ENCODE results near the gene RPS14. TPM values are rescaled to one million over a fixed set of nuclear protein-coding genes. Genes with fewer than 3 reads are reported as not detected.

RPS14 gene
- total and polyA plus RNA-seq, 2 of the 8 experiments (the other 6 are each of a cell fraction or from before 2014, with no cell fraction given): 2,548 to 6,423 TPM

GRCh38 chr5:150446088-150446487 lies 3.5 kb downstream of the RPS14 start (continued):
- TF ChIP-seq, protein P1, sequence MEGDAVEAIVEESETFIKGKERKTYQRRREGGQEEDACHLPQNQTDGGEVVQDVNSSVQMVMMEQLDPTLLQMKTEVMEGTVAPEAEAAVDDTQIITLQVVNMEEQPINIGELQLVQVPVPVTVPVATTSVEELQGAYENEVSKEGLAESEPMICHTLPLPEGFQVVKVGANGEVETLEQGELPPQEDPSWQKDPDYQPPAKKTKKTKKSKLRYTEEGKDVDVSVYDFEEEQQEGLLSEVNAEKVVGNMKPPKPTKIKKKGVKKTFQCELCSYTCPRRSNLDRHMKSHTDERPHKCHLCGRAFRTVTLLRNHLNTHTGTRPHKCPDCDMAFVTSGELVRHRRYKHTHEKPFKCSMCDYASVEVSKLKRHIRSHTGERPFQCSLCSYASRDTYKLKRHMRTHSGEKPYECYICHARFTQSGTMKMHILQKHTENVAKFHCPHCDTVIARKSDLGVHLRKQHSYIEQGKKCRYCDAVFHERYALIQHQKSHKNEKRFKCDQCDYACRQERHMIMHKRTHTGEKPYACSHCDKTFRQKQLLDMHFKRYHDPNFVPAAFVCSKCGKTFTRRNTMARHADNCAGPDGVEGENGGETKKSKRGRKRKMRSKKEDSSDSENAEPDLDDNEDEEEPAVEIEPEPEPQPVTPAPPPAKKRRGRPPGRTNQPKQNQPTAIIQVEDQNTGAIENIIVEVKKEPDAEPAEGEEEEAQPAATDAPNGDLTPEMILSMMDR (IDR thresholded peaks at IDR 0.05; ENCODE audit: control extremely low read depth in 1 of 3, insufficient read depth in 1 of 3, low read depth in 1 of 3, low read length in 3 of 3): no peak
- TF ChIP-seq YY1 (IDR thresholded peaks at IDR 0.05; ENCODE audit: low read depth, low read length): no peak
- no peak for TF ChIP-seq RBBP5 (IDR thresholded peaks at IDR 0.05; ENCODE audit: borderline replicate concordance, low read depth, low read length)
